ENCODE results near the gene SIX3.

SIX3 gene

GRCh38 chr2:44948565-44949328 is 7.2 kb downstream of the SIX3 start:
- H3K14ac ChIP-seq (ENCODE audit: low read length in 2 of 2): peak overlapping the region in 1 of 2 experiments; percentile 39
- H3K4me1 ChIP-seq (ENCODE audit: control insufficient read depth, insufficient read depth, low read depth, low read length): peaks cover 32% of the 10 kb centered on the region
- no peak overlapping the region for H2BK5ac ChIP-seq (ENCODE audit: low read depth, low read length, poor library complexity, severe bottlenecking)
- no peaks in the 10 kb centered on the region for H3K79me1 ChIP-seq (replicated peaks; ENCODE audit: low read length, poor library complexity, severe bottlenecking)
- H3K9me3 ChIP-seq (ENCODE audit: control insufficient read depth, low read length): no peaks in the 10 kb centered on the region
- peak overlapping the region in 1 of 2 experiments; percentile 20 for H3K23ac ChIP-seq (ENCODE audit: low read length in 2 of 2)
- no peak overlapping the region for H3K27ac ChIP-seq (ENCODE audit: low read length, poor library complexity, severe bottlenecking)
- H3K4ac ChIP-seq (ENCODE audit: low read depth in 1 of 2, low read length in 2 of 2): no peak overlapping the region
- no peak overlapping the region for H3K9ac ChIP-seq (ENCODE audit: low read length)
- no peak overlapping the region for H2AK5ac ChIP-seq (ENCODE audit: low read length, severe bottlenecking)
- H2BK12ac ChIP-seq (ENCODE audit: low read length in 2 of 2): no peak overlapping the region
- peak overlapping the region in 1 of 2 experiments; percentile 2 for H3K4me3 ChIP-seq (ENCODE audit: insufficient read depth in 1 of 2, low read depth in 1 of 2, low read length in 2 of 2)
- no peak overlapping the region for H2BK120ac ChIP-seq (ENCODE audit: low read depth, low read length)
- no peak overlapping the region for H4K91ac ChIP-seq (ENCODE audit: low read length)
- 35% methylated on average over 18 of the region's 18 CpGs for WGBS
- no peaks in the 10 kb centered on the region for H3K36me3 ChIP-seq (ENCODE audit: control insufficient read depth in 1 of 2, insufficient read depth in 2 of 2, low read depth in 1 of 2, low read length in 2 of 2)
- no peak overlapping the region for H2BK15ac ChIP-seq (ENCODE audit: low read depth, poor library complexity, severe bottlenecking)
- no peak overlapping the region for H2AFZ ChIP-seq (ENCODE audit: low read depth, low read length)
- H3K18ac ChIP-seq (ENCODE audit: low read depth in 1 of 2, low read length in 2 of 2): no peak overlapping the region
- H3K4me2 ChIP-seq (ENCODE audit: low read length, poor library complexity, severe bottlenecking): no peak overlapping the region
- no peak for DNase-seq
- H4K8ac ChIP-seq (ENCODE audit: low read length): no peak overlapping the region
- H3K27me3 ChIP-seq (ENCODE audit: control insufficient read depth in 1 of 2, insufficient read depth in 1 of 2, low read length in 2 of 2): peaks cover 94 to 96% of the 10 kb centered on the region in 2 experiments

GRCh38 chr2:44949329-44950151 is 8.0 kb downstream of the SIX3 start:
- peak overlapping the region in 1 of 2 experiments; percentile 20 for H3K23ac ChIP-seq (ENCODE audit: low read length in 2 of 2)
- peaks cover 94 to 97% of the 10 kb centered on the region in 2 experiments for H3K27me3 ChIP-seq (ENCODE audit: control insufficient read depth in 1 of 2, insufficient read depth in 1 of 2, low read length in 2 of 2)
- peak overlapping the region; percentile 58 for H3K9ac ChIP-seq (ENCODE audit: low read length)
- no peak overlapping the region for H2BK15ac ChIP-seq (ENCODE audit: low read depth, poor library complexity, severe bottlenecking)
- no peaks in the 10 kb centered on the region for H3K36me3 ChIP-seq (ENCODE audit: control insufficient read depth in 1 of 2, insufficient read depth in 2 of 2, low read depth in 1 of 2, low read length in 2 of 2)
- peak overlapping the region; percentile 11 to 63 for H3K4me3 ChIP-seq (ENCODE audit: insufficient read depth in 1 of 2, low read depth in 1 of 2, low read length in 2 of 2)
- DNase-seq: peak; percentile 30
- peak overlapping the region; percentile 29 for H2AFZ ChIP-seq (ENCODE audit: low read depth, low read length)
- H3K27ac ChIP-seq (ENCODE audit: low read length, poor library complexity, severe bottlenecking): no peak overlapping the region
- no peak overlapping the region for H2AK5ac ChIP-seq (ENCODE audit: low read length, severe bottlenecking)
- peak overlapping the region; percentile 72 for H3K4me2 ChIP-seq (ENCODE audit: low read length, poor library complexity, severe bottlenecking)
- peaks cover 25% of the 10 kb centered on the region for H3K4me1 ChIP-seq (ENCODE audit: control insufficient read depth, insufficient read depth, low read depth, low read length)
- peak overlapping the region in 1 of 2 experiments; percentile 38 for H3K14ac ChIP-seq (ENCODE audit: low read length in 2 of 2)
- H3K9me3 ChIP-seq (ENCODE audit: control insufficient read depth, low read length): no peaks in the 10 kb centered on the region
- H3K4ac ChIP-seq (ENCODE audit: low read depth in 1 of 2, low read length in 2 of 2): no peak overlapping the region
- no peak overlapping the region for H2BK5ac ChIP-seq (ENCODE audit: low read depth, low read length, poor library complexity, severe bottlenecking)
- 5% methylated on average over 40 of the region's 54 CpGs for WGBS
- no peak overlapping the region for H4K8ac ChIP-seq (ENCODE audit: low read length)
- H3K18ac ChIP-seq (ENCODE audit: low read depth in 1 of 2, low read length in 2 of 2): peak overlapping the region in 1 of 2 experiments; percentile 5
- no peak overlapping the region for H2BK120ac ChIP-seq (ENCODE audit: low read depth, low read length)
- H2BK12ac ChIP-seq (ENCODE audit: low read length in 2 of 2): no peak overlapping the region
- no peaks in the 10 kb centered on the region for H3K79me1 ChIP-seq (replicated peaks; ENCODE audit: low read length, poor library complexity, severe bottlenecking)
- H4K91ac ChIP-seq (ENCODE audit: low read length): no peak overlapping the region

GRCh38 chr2:44950646-44951045 is 9.1 kb downstream of the SIX3 start:
- H3K27ac ChIP-seq (ENCODE audit: low read length, poor library complexity, severe bottlenecking): no peak overlapping the region
- H3K4me1 ChIP-seq (ENCODE audit: control insufficient read depth, insufficient read depth, low read depth, low read length): peaks cover 28% of the 10 kb centered on the region
- H3K14ac ChIP-seq (ENCODE audit: low read length in 2 of 2): peak overlapping the region in 1 of 2 experiments; percentile 51
- peaks cover 95 to 96% of the 10 kb centered on the region in 2 experiments for H3K27me3 ChIP-seq (ENCODE audit: control insufficient read depth in 1 of 2, insufficient read depth in 1 of 2, low read length in 2 of 2)
- no peak overlapping the region for H2BK120ac ChIP-seq (ENCODE audit: low read depth, low read length)
- no peaks in the 10 kb centered on the region for H3K36me3 ChIP-seq (ENCODE audit: control insufficient read depth in 1 of 2, insufficient read depth in 2 of 2, low read depth in 1 of 2, low read length in 2 of 2)
- H3K79me1 ChIP-seq (replicated peaks; ENCODE audit: low read length, poor library complexity, severe bottlenecking): no peaks in the 10 kb centered on the region
- H3K4ac ChIP-seq (ENCODE audit: low read depth in 1 of 2, low read length in 2 of 2): no peak overlapping the region
- 64% methylated on average over 3 of the region's 3 CpGs for WGBS
- H2BK5ac ChIP-seq (ENCODE audit: low read depth, low read length, poor library complexity, severe bottlenecking): no peak overlapping the region
- DNase-seq: no peak
- H4K91ac ChIP-seq (ENCODE audit: low read length): no peak overlapping the region
- H3K9me3 ChIP-seq (ENCODE audit: control insufficient read depth, low read length): no peaks in the 10 kb centered on the region
- no peak overlapping the region for H3K4me3 ChIP-seq (ENCODE audit: insufficient read depth in 1 of 2, low read depth in 1 of 2, low read length in 2 of 2)
- H3K18ac ChIP-seq (ENCODE audit: low read depth in 1 of 2, low read length in 2 of 2): no peak overlapping the region
- H2AFZ ChIP-seq (ENCODE audit: low read depth, low read length): no peak overlapping the region
- no peak overlapping the region for H2AK5ac ChIP-seq (ENCODE audit: low read length, severe bottlenecking)
- no peak overlapping the region for H3K4me2 ChIP-seq (ENCODE audit: low read length, poor library complexity, severe bottlenecking)
- no peak overlapping the region for H3K23ac ChIP-seq (ENCODE audit: low read length in 2 of 2)
- no peak overlapping the region for H3K9ac ChIP-seq (ENCODE audit: low read length)
- no peak overlapping the region for H2BK15ac ChIP-seq (ENCODE audit: low read depth, poor library complexity, severe bottlenecking)
- H4K8ac ChIP-seq (ENCODE audit: low read length): no peak overlapping the region
- H2BK12ac ChIP-seq (ENCODE audit: low read length in 2 of 2): no peak overlapping the region

DNA sequence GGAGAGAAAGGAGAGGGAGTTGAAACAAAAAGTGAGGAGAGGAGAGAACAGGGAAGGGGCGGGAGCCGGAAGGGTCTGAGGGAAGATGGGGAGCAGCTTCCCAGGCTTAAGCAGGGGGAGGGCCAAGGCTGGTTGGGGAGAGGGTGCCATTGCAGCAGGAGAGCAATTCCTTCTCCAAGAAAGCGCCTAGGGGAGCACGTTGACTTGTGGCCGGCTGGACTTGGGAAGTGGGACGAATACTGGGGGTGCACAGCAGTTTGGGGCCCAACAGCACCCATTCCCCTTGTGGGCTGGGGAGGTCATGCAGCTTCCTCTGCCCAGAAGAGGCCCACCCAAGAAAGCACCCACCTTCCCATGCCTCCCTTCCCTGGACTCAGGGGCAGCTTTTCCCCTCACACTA is 9.6 kb downstream of the SIX3 start:
- H3K18ac ChIP-seq (ENCODE audit: low read depth in 1 of 2, low read length in 2 of 2): no peak overlapping the region
- no peak overlapping the region for H3K4ac ChIP-seq (ENCODE audit: low read depth in 1 of 2, low read length in 2 of 2)
- H3K4me3 ChIP-seq (ENCODE audit: insufficient read depth in 1 of 2, low read depth in 1 of 2, low read length in 2 of 2): no peak overlapping the region
- H3K79me1 ChIP-seq (replicated peaks; ENCODE audit: low read length, poor library complexity, severe bottlenecking): no peaks in the 10 kb centered on the region
- H3K14ac ChIP-seq (ENCODE audit: low read length in 2 of 2): no peak overlapping the region
- 47% methylated on average over 6 of the region's 6 CpGs for WGBS
- no peak overlapping the region for H4K8ac ChIP-seq (ENCODE audit: low read length)
- H3K27ac ChIP-seq (ENCODE audit: low read length, poor library complexity, severe bottlenecking): no peak overlapping the region
- no peak overlapping the region for H2BK12ac ChIP-seq (ENCODE audit: low read length in 2 of 2)
- H4K91ac ChIP-seq (ENCODE audit: low read length): no peak overlapping the region
- peaks cover 94 to 96% of the 10 kb centered on the region in 2 experiments for H3K27me3 ChIP-seq (ENCODE audit: control insufficient read depth in 1 of 2, insufficient read depth in 1 of 2, low read length in 2 of 2)
- no peak overlapping the region for H3K9ac ChIP-seq (ENCODE audit: low read length)
- no peak overlapping the region for H2BK5ac ChIP-seq (ENCODE audit: low read depth, low read length, poor library complexity, severe bottlenecking)
- no peak overlapping the region for H2AFZ ChIP-seq (ENCODE audit: low read depth, low read length)
- no peaks in the 10 kb centered on the region for H3K9me3 ChIP-seq (ENCODE audit: control insufficient read depth, low read length)
- H2BK15ac ChIP-seq (ENCODE audit: low read depth, poor library complexity, severe bottlenecking): no peak overlapping the region
- H2BK120ac ChIP-seq (ENCODE audit: low read depth, low read length): no peak overlapping the region
- no peak overlapping the region for H2AK5ac ChIP-seq (ENCODE audit: low read length, severe bottlenecking)
- no peak overlapping the region for H3K23ac ChIP-seq (ENCODE audit: low read length in 2 of 2)
- no peak for DNase-seq
- H3K4me2 ChIP-seq (ENCODE audit: low read length, poor library complexity, severe bottlenecking): no peak overlapping the region
- H3K4me1 ChIP-seq (ENCODE audit: control insufficient read depth, insufficient read depth, low read depth, low read length): peaks cover 31% of the 10 kb centered on the region
- H3K36me3 ChIP-seq (ENCODE audit: control insufficient read depth in 1 of 2, insufficient read depth in 2 of 2, low read depth in 1 of 2, low read length in 2 of 2): no peaks in the 10 kb centered on the region
